ENCODE measurements around the gene POLDIP2.
A peak's percentile ranks its signal among the peaks of the same experiment; 100 is the strongest.

POLDIP2 gene

DNA sequence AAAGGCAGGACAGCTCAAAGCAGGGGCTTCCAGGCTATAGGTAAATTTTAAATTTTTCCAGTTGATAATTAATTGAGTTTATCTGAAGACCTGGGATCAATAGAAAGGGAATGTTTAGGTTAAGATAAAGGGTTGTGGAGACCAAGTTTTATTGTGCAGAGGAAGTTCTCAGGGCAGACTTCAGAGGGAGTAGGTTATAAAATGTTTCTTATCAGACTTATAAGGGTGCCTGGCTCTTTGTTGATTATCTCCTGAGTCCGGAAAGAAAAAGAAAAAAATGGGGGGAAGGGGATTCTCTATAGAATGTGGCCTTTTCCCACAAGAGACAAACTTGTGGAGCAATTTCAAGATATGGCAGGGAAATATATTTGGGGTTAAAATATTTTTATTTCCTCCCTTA, 32.8 kb upstream of the POLDIP2 start:
- DNase-seq (ENCODE audit: low spot score) = no peak

DNA sequence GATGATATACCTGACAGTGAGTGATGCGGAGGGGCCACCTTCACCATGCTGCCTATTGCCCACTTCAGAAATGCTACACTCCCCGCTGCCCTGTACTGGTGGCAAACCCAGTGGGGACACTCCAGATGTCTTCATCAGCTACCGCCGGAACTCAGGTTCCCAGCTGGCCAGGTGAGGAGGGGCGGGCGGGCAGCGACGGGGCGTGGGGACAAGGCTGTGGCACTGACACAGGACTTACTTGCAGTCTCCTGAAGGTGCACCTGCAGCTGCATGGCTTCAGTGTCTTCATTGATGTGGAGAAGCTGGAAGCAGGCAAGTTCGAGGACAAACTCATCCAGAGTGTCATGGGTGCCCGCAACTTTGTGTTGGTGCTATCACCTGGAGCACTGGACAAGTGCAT, 30.8 kb upstream of the POLDIP2 start:
- DNase-seq (ENCODE audit: low spot score) = no peak

DNA sequence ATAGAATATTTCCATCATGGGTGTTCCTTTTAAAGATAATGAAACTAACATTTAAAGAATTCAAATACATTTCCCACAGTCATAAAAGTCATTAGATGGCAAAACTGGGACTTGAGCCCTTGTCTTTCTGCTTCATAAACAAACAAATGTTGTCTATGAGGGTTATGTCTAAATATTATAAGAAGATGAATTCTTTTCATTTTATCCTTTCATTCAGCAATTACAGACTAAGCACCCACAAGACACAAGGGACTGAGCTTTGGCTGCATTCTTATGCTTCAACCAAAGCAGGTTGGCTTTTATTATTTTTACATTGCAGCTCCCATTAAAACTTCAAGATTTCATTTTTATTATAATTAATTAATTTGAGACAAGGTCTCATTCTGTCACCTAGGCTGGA, 29.1 kb upstream of the POLDIP2 start:
- DNase-seq (ENCODE audit: low spot score) = no peak

DNA sequence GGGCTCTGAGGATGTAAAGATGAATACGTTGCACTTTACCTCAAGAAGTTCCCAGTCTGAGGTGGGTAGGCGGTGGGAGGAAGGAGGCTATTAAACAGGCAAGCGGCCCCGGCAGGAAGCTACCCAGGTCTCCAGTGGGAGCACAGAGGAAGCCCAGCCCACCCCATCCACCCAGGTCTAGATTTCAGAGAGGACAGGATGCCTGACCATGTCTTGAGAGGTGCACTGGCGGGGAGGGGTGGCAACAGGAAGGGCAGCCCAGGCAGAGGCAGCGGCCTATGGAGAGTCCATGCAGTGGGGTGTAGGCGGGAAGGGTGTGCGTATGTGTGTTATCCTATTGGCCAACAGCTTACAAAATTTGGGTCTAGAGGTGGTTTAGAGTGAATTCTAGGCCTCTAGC, 28.1 kb upstream of the POLDIP2 start:
- DNase-seq (ENCODE audit: low spot score) = no peak

DNA sequence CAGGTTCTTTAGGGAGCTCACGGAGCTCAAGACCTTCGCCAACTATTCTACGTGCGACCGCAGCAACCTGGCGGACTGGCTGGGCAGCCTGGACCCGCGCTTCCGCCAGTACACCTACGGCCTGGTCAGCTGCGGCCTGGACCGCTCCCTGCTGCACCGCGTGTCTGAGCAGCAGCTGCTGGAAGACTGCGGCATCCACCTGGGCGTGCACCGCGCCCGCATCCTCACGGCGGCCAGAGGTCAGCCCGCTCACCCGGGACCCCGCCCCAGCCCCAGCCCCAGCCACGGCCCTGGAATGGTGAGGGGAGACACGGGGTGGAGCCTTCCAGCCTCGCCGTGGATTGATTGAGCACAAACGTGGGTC, 27.7 kb upstream of the POLDIP2 start:
- DNase-seq (ENCODE audit: low spot score) = peak; percentile 30

DNA sequence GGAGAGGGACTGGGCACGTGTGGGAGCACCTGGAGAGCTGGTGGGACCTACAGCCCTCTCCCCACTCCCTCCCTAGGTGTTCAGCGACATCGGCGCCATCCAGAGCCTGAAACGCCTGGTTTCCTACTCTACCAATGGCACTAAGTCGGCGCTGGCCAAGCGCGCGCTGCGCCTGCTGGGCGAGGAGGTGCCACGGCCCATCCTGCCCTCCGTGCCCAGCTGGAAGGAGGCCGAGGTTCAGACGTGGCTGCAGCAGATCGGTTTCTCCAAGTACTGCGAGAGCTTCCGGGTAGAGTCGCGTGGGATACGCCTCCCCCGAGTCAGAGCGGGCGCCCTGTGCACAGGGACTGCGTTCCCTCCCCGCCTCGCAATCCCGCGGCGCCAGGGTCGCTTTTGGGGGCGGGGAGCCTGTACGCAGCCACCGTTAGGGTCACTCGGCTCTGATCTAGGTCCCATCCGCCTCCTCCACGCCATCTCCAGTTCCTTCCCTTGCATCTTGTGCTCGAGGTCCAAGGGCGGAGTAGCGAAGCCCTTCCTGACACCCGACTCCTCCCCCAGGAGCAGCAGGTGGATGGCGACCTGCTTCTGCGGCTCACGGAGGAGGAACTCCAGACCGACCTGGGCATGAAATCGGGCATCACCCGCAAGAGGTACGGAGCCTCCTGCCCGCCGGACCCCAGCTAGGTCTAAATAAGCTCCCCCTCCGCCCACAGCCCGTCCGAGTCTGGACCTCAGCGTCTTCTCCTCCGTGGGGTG, 27.1 kb upstream of the POLDIP2 start:
- peak; percentile 77 for DNase-seq (ENCODE audit: low spot score)

DNA sequence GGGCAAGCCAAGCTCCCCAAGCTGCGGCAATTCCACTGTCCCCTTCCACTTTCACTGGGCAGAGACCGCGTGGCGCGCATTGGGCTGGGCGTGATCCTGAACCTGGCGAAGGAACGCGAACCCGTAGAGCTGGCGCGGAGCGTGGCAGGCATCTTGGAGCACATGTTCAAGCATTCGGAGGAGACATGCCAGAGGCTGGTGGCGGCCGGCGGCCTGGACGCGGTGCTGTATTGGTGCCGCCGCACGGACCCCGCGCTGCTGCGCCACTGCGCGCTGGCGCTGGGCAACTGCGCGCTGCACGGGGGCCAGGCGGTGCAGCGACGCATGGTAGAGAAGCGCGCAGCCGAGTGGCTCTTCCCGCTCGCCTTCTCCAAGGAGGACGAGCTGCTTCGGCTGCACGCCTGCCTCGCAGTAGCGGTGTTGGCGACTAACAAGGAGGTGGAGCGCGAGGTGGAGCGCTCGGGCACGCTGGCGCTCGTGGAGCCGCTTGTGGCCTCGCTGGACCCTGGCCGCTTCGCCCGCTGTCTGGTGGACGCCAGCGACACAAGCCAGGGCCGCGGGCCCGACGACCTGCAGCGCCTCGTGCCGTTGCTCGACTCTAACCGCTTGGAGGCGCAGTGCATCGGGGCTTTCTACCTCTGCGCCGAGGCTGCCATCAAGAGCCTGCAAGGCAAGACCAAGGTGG, 24.0 kb upstream of the POLDIP2 start:
- peak; percentile 47 for DNase-seq (ENCODE audit: low spot score)

DNA sequence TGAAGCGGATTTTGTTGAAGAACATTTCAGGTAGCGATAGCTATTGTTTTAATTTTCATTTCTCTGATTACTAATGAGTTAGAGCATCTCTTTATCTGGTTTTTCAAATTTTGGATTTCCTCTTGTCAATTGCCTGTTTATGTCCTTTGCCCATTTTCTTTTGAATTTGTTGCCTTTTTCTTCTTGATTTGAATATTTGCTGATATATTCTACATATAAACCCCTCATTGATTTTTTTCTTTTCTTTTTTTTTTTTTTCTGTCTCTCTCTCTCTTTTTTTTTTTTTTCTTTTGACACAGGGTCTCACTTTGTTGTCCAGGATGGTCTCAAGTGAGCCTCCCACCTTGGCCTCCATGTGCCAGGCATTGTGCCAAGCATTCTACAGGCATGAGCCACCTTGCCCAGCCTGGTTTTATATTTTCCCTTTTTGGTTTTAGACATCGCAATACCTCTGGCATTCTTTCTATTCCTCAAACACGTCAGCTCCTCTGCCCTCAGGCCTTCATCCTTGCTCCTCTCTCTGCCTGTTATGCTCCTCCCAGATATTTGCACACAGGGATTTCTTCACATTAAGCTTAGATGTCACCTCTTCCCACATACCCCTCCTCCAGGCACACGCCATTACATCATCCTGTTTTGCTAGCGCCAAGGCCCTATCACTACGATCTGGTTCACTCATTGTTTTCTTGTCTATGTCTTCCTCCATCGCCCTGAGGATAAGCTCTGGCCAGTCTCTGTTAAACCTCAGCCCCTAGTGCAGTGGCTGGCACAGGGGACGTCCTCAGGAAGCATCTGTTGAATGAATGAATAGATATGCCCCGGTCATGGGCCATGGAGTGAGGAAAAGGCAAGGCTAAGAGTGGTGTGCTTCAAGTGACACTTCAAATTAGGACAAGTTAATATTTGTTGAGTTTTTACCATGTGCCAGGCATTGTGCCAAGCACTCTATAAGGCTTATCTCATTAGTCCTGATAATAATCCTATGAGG, 22.8 kb upstream of the POLDIP2 start:
- no peak for DNase-seq (ENCODE audit: low spot score)

DNA sequence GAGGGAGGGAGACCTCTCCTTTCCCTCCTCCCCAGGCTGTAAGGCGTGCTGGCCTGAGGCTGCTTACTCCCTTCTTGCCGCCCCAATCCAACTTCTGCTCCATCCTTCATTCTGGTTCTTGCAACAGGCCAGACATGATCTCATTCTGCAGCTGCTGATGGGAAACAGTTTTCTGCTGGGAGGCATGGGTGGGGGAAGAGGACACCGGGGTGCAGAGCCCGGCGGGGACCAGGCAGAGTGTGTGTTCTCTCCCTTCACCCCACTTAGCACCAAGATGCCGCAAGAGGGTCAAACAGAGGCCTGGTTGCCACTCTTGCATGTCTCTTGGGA, 15.6 kb upstream of the POLDIP2 start:
- no peak for DNase-seq (ENCODE audit: low spot score)

DNA sequence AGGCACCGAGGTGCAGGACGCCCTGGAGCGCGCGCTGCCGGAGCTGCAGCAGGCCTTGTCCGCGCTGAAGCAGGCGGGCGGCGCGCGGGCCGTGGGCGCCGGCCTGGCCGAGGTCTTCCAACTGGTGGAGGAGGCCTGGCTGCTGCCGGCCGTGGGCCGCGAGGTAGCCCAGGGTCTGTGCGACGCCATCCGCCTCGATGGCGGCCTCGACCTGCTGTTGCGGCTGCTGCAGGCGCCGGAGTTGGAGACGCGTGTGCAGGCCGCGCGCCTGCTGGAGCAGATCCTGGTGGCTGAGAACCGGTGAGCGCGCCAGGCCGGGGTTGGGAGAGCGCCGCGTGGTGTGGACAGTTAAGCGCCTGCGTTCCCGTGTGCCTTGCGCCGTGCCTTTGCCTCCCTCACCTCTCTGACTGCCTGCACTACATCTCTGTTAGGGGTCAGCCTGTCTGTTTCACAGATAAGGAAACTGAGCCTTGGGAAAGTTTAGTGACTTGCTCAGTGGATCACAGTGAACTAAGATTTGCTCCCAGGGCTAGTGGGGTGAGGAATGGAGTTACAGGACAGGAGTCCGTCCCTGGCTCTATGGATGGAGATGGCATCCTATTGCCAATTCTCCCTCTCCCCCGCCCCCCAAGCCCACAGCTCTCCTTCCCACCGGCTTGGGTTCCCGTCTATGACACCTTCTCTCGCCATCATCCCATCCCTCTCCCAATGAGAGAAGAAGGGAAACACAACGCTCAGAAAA, 15.0 kb upstream of the POLDIP2 start:
- no peak for DNase-seq (ENCODE audit: low spot score)

DNA sequence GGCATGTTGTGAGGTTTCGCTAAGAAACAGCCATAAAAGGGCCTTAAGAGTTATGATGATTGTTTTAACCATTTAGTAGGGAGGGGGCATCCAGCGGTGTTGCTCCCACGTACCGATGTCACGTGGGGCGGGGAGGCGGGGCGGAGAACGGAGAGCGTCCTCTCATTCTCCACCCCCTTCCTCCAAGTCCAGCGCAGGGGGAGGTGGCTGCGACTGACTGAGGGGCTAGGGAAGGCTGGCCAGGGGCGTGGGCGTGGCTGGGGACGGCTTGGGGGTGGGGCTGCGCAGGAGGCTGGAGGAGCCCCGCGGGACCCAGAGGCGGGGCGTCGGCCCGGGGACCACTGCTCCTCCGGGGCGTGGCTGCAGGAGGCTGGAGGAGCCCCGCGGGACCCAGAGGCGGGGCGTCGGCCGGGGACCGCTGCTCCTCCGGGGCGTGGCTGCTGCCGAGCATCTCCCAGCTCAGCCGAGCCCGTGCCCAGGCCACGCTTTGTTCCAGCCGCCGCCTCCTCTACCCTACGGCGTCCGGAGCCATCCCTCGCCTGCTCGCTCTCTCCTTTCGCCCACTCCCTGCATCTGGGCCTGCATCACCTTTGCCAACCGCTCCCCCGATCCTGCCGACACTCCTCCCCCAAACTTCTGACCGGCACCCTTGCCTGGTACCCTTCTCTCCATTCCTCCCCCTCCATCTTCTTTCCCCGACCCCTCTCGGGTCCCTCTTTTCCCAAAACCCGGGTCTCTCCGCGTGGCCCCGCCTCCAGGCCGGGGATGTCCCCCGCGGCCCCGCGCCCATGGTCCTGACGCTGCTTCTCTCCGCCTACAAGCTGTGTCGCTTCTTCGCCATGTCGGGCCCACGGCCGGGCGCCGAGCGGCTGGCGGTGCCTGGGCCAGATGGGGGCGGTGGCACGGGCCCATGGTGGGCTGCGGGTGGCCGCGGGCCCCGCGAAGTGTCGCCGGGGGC, 14.2 kb upstream of the POLDIP2 start, which contains the start of gene SARM1:
SARM1 (plus strand) TSS at position 450 of the 958 bp plus-strand sequence; CDS start at position 789, 339 bp downstream.
- DNase-seq (ENCODE audit: low spot score) = peak; percentile 32

DNA sequence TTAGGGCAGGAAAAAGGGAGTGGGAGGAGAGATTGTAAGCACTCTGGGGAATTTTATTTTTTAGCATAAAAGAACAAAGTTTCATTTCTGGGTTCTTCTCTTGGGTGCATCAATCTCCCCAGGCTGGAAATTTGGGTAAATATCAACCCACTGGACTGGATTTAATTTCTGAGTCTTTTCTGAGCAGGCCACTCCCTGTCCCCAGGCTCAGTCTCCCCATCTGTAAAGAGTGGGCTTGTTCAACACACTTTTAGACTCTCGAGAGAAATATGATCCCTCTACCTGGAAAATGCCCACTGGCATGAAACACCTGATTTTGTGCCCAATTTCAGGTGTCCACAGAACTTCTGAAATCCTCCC, 13.4 kb upstream of the POLDIP2 start:
- DNase-seq (ENCODE audit: low spot score) = no peak

DNA sequence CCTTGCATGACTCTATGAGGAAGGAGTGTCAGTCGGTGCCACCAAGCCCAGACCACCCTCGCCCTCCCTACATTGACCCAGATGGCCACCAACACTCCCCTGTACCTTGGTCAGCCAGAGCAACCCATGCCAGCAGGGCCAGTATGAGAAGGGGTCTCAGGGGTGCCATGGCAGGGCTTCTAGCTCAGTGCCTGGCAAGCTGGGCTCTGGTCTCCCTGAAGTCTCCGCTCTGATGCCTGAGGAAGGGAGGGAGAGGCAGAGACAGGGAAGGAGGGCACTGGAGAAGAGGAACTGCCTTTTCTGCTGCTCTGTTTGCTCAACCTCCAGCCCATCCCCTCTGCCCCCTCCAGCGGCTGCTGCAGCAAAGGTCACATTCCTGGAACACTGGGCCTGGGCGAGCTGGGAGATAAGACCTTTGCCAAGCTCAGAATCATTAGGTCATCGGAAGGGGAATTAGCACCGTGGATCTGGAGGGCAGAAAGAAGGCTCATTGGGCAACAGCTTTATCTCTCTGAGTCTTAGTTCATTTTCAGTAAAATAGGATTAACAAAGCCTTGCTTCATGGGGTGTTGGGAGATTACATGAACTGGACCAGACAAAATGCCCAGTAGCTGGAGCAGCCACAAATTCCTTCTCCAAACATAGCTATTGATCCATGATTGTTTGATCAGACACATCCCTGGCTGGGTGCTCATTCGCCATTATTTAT, 12.9 kb upstream of the POLDIP2 start, which contains the start of gene VTN:
VTN (minus strand) TSS at position 273 of the 709 bp plus-strand sequence; CDS start at position 169, 104 bp downstream.
- DNase-seq (ENCODE audit: low spot score) = peak; percentile 26

DNA sequence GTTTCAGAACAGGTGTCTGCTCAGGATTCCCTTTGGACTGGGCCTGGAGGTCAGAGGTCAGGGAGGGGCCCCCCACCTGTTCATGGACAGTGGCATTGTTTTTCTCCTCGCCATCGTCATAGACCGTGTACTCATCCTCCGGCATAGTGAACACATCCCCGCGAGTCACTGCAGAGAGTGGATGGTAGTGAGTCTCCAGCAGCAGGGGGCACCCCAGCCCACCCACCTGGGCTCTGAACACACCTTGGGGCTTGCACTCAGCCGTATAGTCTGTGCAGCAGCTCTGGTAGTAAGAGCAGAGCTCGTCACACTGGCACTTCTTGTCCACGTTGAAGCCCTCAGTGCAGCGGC, 12.3 kb upstream of the POLDIP2 start:
- no peak for DNase-seq (ENCODE audit: low spot score)

DNA sequence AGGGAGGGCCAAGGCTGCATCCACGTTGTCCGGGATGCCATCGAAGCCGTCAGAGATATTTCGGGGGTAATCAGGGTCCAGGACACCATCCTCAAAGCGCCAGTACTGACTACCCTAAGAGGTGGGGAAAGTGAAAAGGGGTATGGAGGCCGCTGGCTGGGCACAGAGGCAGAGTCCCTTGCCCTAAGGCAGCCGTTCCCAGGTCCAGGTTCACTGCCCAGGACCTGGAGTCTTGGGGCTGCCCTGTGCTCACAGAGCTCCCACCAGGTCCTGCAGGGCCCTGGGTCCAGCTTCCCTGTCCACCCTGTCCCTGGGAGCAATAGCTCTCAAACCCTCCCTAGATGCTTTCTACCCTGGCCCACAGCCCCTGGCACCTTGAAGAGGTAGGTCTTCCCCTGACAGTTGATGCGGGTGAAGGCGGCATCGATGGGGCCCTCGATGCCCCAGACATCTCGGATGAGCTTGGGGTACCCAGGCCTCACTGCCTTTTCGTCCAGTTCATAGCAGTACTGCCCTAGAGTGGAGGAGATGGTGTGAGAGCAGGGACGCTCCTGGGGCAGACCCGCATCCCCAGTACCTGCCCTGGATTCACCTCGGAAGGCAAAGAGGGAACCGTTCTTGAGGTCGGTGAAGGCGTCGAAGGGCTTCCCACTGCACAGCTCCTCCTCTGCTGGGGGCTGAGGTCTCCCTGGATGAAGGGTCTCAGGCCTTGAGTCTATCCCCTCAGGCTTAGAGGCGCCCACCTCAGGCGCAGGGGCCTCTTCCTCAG, 11.8 kb upstream of the POLDIP2 start:
- DNase-seq (ENCODE audit: low spot score) = no peak

DNA sequence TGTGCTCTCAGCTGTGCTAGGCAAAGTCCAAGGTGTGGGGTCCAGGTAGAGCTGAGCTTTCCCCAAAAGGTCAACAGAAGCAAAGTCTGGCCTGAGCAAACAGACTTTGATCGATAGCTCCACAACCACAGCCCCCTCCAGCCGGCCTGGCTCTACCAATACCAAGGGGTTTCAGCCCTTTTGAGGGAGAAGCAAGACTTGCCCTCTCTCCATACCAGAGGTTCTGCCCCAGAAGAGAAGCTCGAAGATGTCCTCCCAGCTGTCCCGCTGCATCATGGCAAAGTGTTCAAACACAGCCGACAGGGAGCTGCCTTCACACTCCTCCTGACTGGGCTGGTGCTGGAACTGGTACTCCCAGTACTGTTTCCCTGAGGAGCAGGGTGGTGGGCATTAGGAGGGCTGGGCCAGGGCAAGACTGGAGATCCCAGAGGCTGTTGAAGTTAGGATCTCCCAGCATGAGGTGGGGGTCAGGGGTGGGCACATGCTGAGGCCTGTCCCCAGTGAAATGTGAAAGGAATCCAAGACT, 11.0 kb upstream of the POLDIP2 start:
- no peak for DNase-seq (ENCODE audit: low spot score)

DNA sequence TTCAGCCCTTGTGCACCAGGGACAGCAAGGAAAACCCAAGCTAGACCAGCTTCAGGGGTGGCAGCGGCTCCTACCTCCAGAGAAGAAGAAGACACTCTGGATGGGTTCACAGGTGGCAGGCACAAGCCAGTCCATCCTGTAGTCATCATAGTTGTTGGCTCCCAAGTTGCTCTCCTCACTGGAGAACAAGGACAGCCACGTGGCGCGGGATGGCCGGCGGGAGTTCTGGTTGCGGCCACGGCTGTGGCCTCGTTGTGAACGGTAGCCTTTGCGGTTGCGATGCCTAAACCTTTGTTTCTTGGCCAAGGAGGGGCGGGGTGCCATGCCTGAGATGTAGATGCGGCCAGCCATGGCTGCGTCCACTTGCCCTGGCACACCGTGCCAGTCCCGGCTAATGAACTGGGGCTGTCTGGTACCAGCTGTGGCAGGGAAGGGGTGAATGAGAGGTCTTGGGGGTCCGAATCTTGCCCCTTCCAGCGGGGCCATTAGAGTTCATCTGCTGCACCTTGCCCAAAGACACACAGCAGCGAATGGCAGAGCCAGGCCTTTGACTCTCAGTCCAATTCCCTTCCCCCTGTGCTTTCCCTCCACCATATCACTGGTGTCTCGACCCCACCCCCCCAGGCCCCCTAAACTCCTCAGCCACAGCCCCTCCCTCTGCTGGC, 10.4 kb upstream of the POLDIP2 start:
- DNase-seq (ENCODE audit: low spot score) = no peak

DNA sequence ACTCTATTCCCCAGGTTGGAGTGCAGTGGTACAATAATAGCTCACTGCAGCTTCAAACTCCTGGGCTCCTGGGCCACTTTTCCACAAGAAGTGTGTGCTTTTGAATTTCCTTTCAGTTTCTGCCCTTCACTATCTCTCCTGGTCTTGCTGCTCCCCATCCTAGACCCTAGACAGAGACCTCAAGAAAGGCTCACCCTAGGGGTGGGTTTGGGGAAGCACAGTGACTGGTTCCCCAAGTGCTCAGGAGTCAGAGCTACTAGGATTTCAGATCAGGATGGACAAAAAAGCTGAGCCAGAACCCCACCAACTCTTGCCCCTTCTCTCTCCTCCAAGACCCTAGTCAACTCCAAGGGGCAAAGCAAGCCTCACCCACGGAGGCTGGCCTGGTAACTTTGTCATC, 9.3 kb upstream of the POLDIP2 start:
- no peak for DNase-seq (ENCODE audit: low spot score)

DNA sequence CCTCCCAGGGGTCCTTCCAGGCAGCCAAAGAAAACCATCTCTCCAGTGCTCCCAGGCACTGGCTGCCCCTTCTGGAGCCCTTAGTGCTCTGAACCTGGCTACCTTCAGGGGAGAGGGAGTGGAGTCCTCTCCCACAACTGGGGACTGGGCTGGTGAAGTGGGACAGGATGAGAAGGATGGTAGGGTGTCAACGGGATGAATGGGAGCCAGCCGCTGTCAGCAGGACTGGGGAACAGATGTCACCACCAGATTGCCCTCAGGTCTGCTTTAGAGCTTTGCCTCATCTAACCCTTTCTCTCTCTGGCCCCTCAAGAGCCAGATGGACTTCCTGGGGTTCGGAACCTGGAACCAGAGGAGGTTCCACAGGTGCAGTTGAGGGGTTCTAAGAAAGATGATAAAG, 8.2 kb upstream of the POLDIP2 start:
- no peak for DNase-seq (ENCODE audit: low spot score)

All from kidney tubule cell (primary cell).